GM23338 (cell line): ENCODE measurements around the gene STK33. TPM values are rescaled to one million over a fixed set of nuclear protein-coding genes. Genes with fewer than 3 reads are reported as not detected.
A peak's percentile ranks its signal among the peaks of the same experiment; 100 is the strongest.

ENCODE experiments used
- ATAC-seq: fragments of 200-7000 bp; cut with Tn5 transposase; 3 replicates; pipeline ENCODE4 v1.9.1; 2020
- DNase-seq: peaks from one replicate; pipeline ENCODE4 v3.0.0-alpha.2; 2015; ENCODE audit warnings: low spot score
- H2AFZ ChIP-seq: fragments of 200-600 bp; sonication (generic); 2 replicates; pipeline ENCODE4 v1.8.0; 2016; ENCODE audit warnings: antibody characterized with exemption, mild to moderate bottlenecking, moderate library complexity
- H3F3A ChIP-seq: fragments of 200-600 bp; sonication (generic); replicated peaks from 2 replicates; pipeline ENCODE4 v1.8.0; 2017; ENCODE audit warnings: antibody characterized with exemption, mixed run types, low read depth
- H3K27ac ChIP-seq: fragments of 200-600 bp; sonication (generic); 2 replicates; pipeline ENCODE4 v1.6.1; 2016; ENCODE audit warnings: low read depth
- H3K27me3 ChIP-seq: fragments of 200-600 bp; sonication (generic); 2 replicates; pipeline ENCODE4 v1.8.0; 2016; ENCODE audit warnings: mild to moderate bottlenecking, mixed run types, moderate library complexity; ENCODE audit not compliant: insufficient read depth
- H3K36me3 ChIP-seq: fragments of 200-600 bp; sonication (generic); 2 replicates; pipeline ENCODE4 v1.8.0; 2016; ENCODE audit warnings: mild to moderate bottlenecking; ENCODE audit not compliant: insufficient read depth
- H3K4me1 ChIP-seq: fragments of 200-600 bp; sonication (generic); 2 replicates; pipeline ENCODE4 v1.8.0; 2016; ENCODE audit warnings: mild to moderate bottlenecking, moderate library complexity; ENCODE audit not compliant: insufficient read depth
- H3K4me2 ChIP-seq: fragments of 200-600 bp; sonication (generic); 2 replicates; pipeline ENCODE4 v1.7.1; 2017; ENCODE audit warnings: mixed run types
- H3K4me3 ChIP-seq: fragments of 200-600 bp; sonication (generic); 2 replicates; pipeline ENCODE4 v1.6.1; 2016; ENCODE audit warnings: mixed run types
- H3K79me2 ChIP-seq: fragments of 200-600 bp; sonication (generic); replicated peaks from 2 replicates; pipeline ENCODE4 v1.8.0; 2017; ENCODE audit warnings: mild to moderate bottlenecking; ENCODE audit not compliant: insufficient read depth
- H3K9me2 ChIP-seq: fragments of 200-600 bp; sonication (generic); 2 replicates; pipeline ENCODE4 v1.8.0; 2017; ENCODE audit not compliant: insufficient read depth
- H4K20me1 ChIP-seq: fragments of 200-600 bp; sonication (generic); replicated peaks from 2 replicates; pipeline ENCODE4 v1.8.0; 2017; ENCODE audit warnings: mild to moderate bottlenecking; ENCODE audit not compliant: insufficient read depth
- H3K27ac Mint-ChIP-seq: 2 replicates; pipeline ENCODE4 v1.8.0; 2020; ENCODE audit warnings: inconsistent platforms, mild to moderate bottlenecking, moderate library complexity, mixed read lengths
- H3K27me3 Mint-ChIP-seq: 3 replicates; pipeline ENCODE4 v1.8.0; 2022; ENCODE audit warnings: low read depth, mild to moderate bottlenecking, moderate library complexity, mixed read lengths, inconsistent platforms; ENCODE audit not compliant: insufficient read depth, poor library complexity
- H3K36me3 Mint-ChIP-seq: 3 replicates; pipeline ENCODE4 v1.8.0; 2021; ENCODE audit warnings: low read depth, mild to moderate bottlenecking, inconsistent platforms, moderate library complexity, mixed read lengths
- H3K4me1 Mint-ChIP-seq: 3 replicates; pipeline ENCODE4 v1.8.0; 2020; ENCODE audit warnings: mild to moderate bottlenecking, inconsistent platforms, mixed read lengths
- H3K4me3 Mint-ChIP-seq: 3 replicates; pipeline ENCODE4 v1.8.0; 2021; ENCODE audit warnings: moderate library complexity, mild to moderate bottlenecking, inconsistent platforms, mixed read lengths
- H3K9me3 Mint-ChIP-seq: 3 replicates; pipeline ENCODE4 v1.8.0; 2020; ENCODE audit warnings: moderate library complexity, mild to moderate bottlenecking, inconsistent platforms, mixed read lengths
- CREB1 ChIP-seq: fragments of 250-450 bp; sonication (Bioruptor Pico); IDR thresholded peaks from 2 replicates; pipeline ENCODE4 v1.5.0; 2020; ENCODE audit warnings: low read depth, mild to moderate bottlenecking, moderate library complexity
- CTCF ChIP-seq, 2 experiments: fragments of 200-600 bp in 1 of 2; sonication (generic) in 1 of 2; conservative IDR thresholded peaks; 2 replicates each; pipeline versions ENCODE4 v1.5.1 to v1.6.1; 2016 to 2017; ENCODE audit warnings: antibody characterized with exemption in 2 of 2, low read depth in 2 of 2, mild to moderate bottlenecking in 2 of 2, moderate library complexity in 1 of 2
- EZH2 ChIP-seq: fragments of 200-600 bp; sonication (generic); IDR thresholded peaks from one replicate; pipeline ENCODE4 v1.8.0; 2017; ENCODE audit warnings: antibody characterized with exemption, mild to moderate bottlenecking, low read depth; ENCODE audit not compliant: unreplicated experiment
- JUNB ChIP-seq: IDR thresholded peaks from one replicate; pipeline ENCODE4 v1.6.1; 2016; ENCODE audit warnings: antibody characterized with exemption; ENCODE audit not compliant: unreplicated experiment
- NANOG ChIP-seq: IDR thresholded peaks from 2 replicates; pipeline ENCODE4 v1.6.1; 2016; ENCODE audit warnings: antibody characterized with exemption, borderline replicate concordance
- POLR2AphosphoS5 ChIP-seq: IDR thresholded peaks from 2 replicates; pipeline ENCODE4 v1.6.1; 2016; ENCODE audit warnings: antibody characterized with exemption, low read depth
- STAT1 ChIP-seq: IDR thresholded peaks from one replicate; pipeline ENCODE4 v1.6.1; 2016; ENCODE audit warnings: antibody characterized with exemption; ENCODE audit not compliant: unreplicated experiment
- ZNF114 ChIP-seq: fragments of 250-450 bp; sonication (Bioruptor Pico); IDR thresholded peaks from 2 replicates; pipeline ENCODE4 v1.5.0; 2020; ENCODE audit warnings: mild to moderate bottlenecking, moderate library complexity
- ZNF462 ChIP-seq: fragments of 250-450 bp; sonication (Bioruptor Pico); IDR thresholded peaks from 2 replicates; pipeline ENCODE4 v1.5.0; 2020; ENCODE audit warnings: mild to moderate bottlenecking, moderate library complexity
- polyA plus RNA-seq: library from polyadenylated mRNA; unstranded; fragments of >200 nt; fragmentation: Nextera tagmentation; extraction: Ambion mirVana; gene quantifications from 2 replicates; pipeline ENCODE4 v1.2.1, GENCODE V29; 2016
- total RNA-seq: library from RNA; depleted of rRNA; stranded (reverse); fragments of >200 nt; shearing (Covaris generic); gene quantifications from 2 replicates; pipeline ENCODE4 v1.2.3, GENCODE V29; 2014

The STK33 gene
- total and polyA plus RNA-seq, 2 experiments from 2014 or later, result 17.2 to 18.2 TPM

- no peak overlapping the region for H3K27ac Mint-ChIP-seq
- no peaks in the 10 kb centered on the region for H3K27me3 Mint-ChIP-seq
- no peaks in the 10 kb centered on the region; the same call in 2 of the 3 replicates for H3K36me3 Mint-ChIP-seq
- Histone ChIP-seq H3K36me3 (no peaks in the 10 kb centered on the region), H3K4me1 (peaks cover 10% of the 10 kb centered on the region), H4K20me1 (no peaks in the 10 kb centered on the region; the same call in 1 of the 2 replicates), H2AFZ (no peak overlapping the region), H3K9me2 (no peaks in the 10 kb centered on the region), H3K27ac (no peak overlapping the region), H3F3A (no peaks in the 10 kb centered on the region), H3K79me2 (no peaks in the 10 kb centered on the region), H3K4me2 (no peak overlapping the region), H3K4me3 (no peak overlapping the region), H3K27me3 (no peaks in the 10 kb centered on the region)
- H3K4me1 Mint-ChIP-seq, result peaks cover 15% of the 10 kb centered on the region
- ATAC-seq, result no peak; the same call in 2 of the 3 replicates
- no peak for TF ChIP-seq POLR2AphosphoS5
- TF ChIP-seq CTCF (conservative IDR thresholded peaks at IDR 0.05; ENCODE audit: low read depth in 2 of 2), result peak in 1 of 2 experiments; percentile 35; a peak in 2 of 4 replicates
- H3K4me3 Mint-ChIP-seq, result no peak overlapping the region
- no peaks in the 10 kb centered on the region for H3K9me3 Mint-ChIP-seq
- no peak for DNase-seq
These were observed 211.5 kb downstream of the STK33 start for GRCh38 chr11:8382436-8383053.

- Mint-ChIP-seq H3K4me3 (no peak overlapping the region), H3K9me3 (no peaks in the 10 kb centered on the region), H3K4me1 (peaks cover 13% of the 10 kb centered on the region), H3K27ac (no peak overlapping the region), H3K27me3 (no peaks in the 10 kb centered on the region), H3K36me3 (no peaks in the 10 kb centered on the region; the same call in 2 of the 3 replicates)
- no peaks in the 10 kb centered on the region for H3F3A ChIP-seq
- H3K4me2 ChIP-seq, result no peak overlapping the region
- H3K9me2 ChIP-seq, result no peaks in the 10 kb centered on the region
- H3K79me2 ChIP-seq, result no peaks in the 10 kb centered on the region
- peaks cover 7% of the 10 kb centered on the region for H3K4me1 ChIP-seq
- ATAC-seq (no peak), DNase-seq (no peak)
- no peak overlapping the region for H3K27ac ChIP-seq
- no peak overlapping the region for H3K4me3 ChIP-seq
- no peaks in the 10 kb centered on the region for H3K36me3 ChIP-seq
- H3K27me3 ChIP-seq, result no peaks in the 10 kb centered on the region
- H2AFZ ChIP-seq, result no peak overlapping the region
- H4K20me1 ChIP-seq, result no peaks in the 10 kb centered on the region; the same call in 1 of the 2 replicates
- TF ChIP-seq STAT1 (no peak), NANOG (no peak), EZH2 (no peak), ZNF462 (CRISPR knock-in tag) (no peak), ZNF114 (CRISPR knock-in tag) (no peak), JUNB (no peak), CREB1 (CRISPR knock-in tag) (no peak), POLR2AphosphoS5 (no peak), CTCF (conservative IDR thresholded peaks at IDR 0.05; ENCODE audit: low read depth in 2 of 2) (no peak)
These were observed 212.1 kb downstream of the STK33 start for GRCh38 chr11:8381871-8382396.
